ENCODE results near the gene TMC8.
"Not testable (repeated sequence)": the region's sequence is repeated elsewhere in the genome, so short reads cannot be mapped to it uniquely, and the experiment has no call there.

TMC8 gene

DNA sequence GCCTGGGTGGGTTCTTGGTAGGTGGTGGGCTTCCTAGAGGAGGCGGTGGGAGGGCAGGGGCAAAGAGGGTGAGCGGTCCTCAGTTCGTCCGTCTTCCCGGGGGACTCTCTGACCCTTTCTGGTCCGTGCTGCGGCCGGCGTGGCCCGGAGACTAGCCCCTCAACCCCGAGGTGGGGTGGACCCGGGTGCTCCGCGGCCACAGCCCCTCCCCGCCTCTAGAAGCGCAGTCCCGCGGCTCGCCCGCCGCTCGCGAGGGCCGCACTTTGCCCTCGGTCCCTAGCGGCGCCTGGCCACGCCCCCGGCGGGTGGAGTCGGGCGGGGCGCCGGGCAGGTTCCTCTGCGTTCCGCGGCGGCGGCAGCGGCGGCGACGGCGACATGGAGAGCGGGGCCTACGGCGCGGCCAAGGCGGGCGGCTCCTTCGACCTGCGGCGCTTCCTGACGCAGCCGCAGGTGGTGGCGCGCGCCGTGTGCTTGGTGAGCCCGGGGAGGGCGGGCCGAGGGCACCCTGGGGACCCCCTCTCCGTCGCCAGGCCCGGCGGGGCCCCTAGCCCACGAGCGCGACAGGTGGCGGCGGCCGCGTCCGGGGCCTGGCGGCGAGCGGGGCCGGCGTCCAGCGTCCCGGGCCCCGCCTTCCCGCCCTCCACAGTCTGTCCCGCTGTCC is 37.8 kb downstream of the TMC8 start, which contains the start of gene SYNGR2:
TSS of gene SYNGR2 (plus strand) at position 340 of the 661 bp plus-strand sequence. CDS start at position 376, 36 bp downstream.
- Histone ChIP-seq H3K9ac (ENCODE audit: low read depth, low read length) (peak within 1 kb of the TSS; percentile 70), H3K9me3 (ENCODE audit: insufficient read depth, low read length, severe bottlenecking) (no peaks in the 10 kb centered on the region), H3K36me3 (ENCODE audit: insufficient read depth, low read length) (peaks cover 26% of the 10 kb centered on the region), H3K27me3 (ENCODE audit: insufficient read depth, low read length, poor library complexity) (no peaks in the 10 kb centered on the region), H3K4me2 (ENCODE audit: insufficient read depth, low read length) (peak within 1 kb of the TSS; percentile 96), H2AFZ (ENCODE audit: low read depth, low read length) (peak within 1 kb of the TSS; percentile 63), H3K27ac (ENCODE audit: low read length) (peak within 1 kb of the TSS; percentile 65), H3K79me2 (ENCODE audit: insufficient read depth, low read length) (peaks cover 14% of the 10 kb centered on the region), H3K4me1 (ENCODE audit: insufficient read depth, low read length) (peaks cover 38% of the 10 kb centered on the region), H4K20me1 (ENCODE audit: insufficient read depth, low read length) (peaks cover 31% of the 10 kb centered on the region), H3K4me3 (ENCODE audit: low read depth in 1 of 2, low read length in 2 of 2) (peak within 1 kb of the TSS; percentile 66 to 70; a peak in 3 of 4 replicates)
- ATAC-seq (ENCODE audit: insufficient read depth, low read depth) (peak; percentile 85), DNase-seq (peak; percentile 86)
- TF ChIP-seq EZH2 (IDR thresholded peaks at IDR 0.05; ENCODE audit: borderline replicate concordance, low read depth, low read length, severe bottlenecking) = no peak
- TF ChIP-seq, protein P1, sequence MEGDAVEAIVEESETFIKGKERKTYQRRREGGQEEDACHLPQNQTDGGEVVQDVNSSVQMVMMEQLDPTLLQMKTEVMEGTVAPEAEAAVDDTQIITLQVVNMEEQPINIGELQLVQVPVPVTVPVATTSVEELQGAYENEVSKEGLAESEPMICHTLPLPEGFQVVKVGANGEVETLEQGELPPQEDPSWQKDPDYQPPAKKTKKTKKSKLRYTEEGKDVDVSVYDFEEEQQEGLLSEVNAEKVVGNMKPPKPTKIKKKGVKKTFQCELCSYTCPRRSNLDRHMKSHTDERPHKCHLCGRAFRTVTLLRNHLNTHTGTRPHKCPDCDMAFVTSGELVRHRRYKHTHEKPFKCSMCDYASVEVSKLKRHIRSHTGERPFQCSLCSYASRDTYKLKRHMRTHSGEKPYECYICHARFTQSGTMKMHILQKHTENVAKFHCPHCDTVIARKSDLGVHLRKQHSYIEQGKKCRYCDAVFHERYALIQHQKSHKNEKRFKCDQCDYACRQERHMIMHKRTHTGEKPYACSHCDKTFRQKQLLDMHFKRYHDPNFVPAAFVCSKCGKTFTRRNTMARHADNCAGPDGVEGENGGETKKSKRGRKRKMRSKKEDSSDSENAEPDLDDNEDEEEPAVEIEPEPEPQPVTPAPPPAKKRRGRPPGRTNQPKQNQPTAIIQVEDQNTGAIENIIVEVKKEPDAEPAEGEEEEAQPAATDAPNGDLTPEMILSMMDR (IDR thresholded peaks at IDR 0.05; ENCODE audit: borderline replicate concordance, extremely low read depth, low read length, poor library complexity, severe bottlenecking) = no peak

DNA sequence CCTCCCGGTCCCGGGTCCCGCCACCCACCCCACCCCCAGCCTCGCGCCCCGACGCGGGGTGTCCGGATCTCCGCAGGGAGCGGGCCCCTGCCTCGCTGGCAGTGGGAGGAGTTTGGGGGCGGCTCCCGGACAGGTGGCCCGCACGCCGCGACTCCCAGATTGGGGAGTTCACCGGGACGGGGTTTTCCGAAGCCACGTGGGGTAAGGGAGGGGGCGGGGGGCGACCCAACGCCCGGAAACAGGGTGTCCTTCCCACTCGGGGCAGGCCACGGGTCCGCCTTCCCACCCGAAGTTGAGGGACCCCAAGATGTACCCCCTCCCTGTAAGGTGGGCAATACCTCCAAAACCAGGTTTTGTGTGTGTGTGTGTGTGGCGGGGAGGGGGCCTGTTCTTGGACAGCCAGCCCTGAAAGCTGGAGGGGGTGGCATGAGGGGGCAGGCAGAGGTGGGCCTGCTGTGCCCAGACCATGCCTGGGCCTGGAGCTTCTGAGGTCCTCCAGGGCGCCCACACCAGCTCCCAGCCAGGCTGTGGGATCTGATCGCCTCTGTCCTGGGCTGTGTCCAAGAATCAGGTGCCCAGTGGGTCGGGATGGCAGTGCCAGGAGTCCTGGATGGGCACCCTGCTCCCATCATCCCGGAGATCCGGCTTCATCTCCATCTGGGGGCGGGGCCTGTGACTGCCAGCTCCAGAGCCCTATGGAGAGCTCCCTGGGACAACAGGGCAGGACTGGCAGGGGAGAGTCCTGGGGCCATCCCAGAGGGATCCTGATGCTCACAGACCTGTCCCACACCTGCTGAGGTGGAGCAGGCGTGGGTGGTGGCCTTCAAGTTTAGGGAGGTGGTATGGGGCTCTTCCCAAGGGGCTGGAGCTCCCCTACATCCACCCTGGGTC is 38.6 kb downstream of the TMC8 start:
- peak overlapping the region; percentile 63 for H2AFZ ChIP-seq (ENCODE audit: low read depth, low read length)
- peaks cover 14% of the 10 kb centered on the region for H3K79me2 ChIP-seq (ENCODE audit: insufficient read depth, low read length)
- no peak for TF ChIP-seq EZH2 (IDR thresholded peaks at IDR 0.05; ENCODE audit: borderline replicate concordance, low read depth, low read length, severe bottlenecking)
- TF ChIP-seq, protein P1 (IDR thresholded peaks at IDR 0.05; ENCODE audit: borderline replicate concordance, extremely low read depth, low read length, poor library complexity, severe bottlenecking) = no peak
- H3K9ac ChIP-seq (ENCODE audit: low read depth, low read length) = peak overlapping the region; percentile 70
- peaks cover 38% of the 10 kb centered on the region for H3K4me1 ChIP-seq (ENCODE audit: insufficient read depth, low read length)
- peak; percentile 26 for ATAC-seq (ENCODE audit: insufficient read depth, low read depth)
- no peaks in the 10 kb centered on the region for H3K9me3 ChIP-seq (ENCODE audit: insufficient read depth, low read length, severe bottlenecking)
- H3K4me3 ChIP-seq (ENCODE audit: low read depth in 1 of 2, low read length in 2 of 2) = peak overlapping the region; percentile 66 to 70; a peak in 3 of 4 replicates
- peak overlapping the region; percentile 96 for H3K4me2 ChIP-seq (ENCODE audit: insufficient read depth, low read length)
- H3K27me3 ChIP-seq (ENCODE audit: insufficient read depth, low read length, poor library complexity) = no peaks in the 10 kb centered on the region
- H3K27ac ChIP-seq (ENCODE audit: low read length) = peak overlapping the region; percentile 65
- H3K36me3 ChIP-seq (ENCODE audit: insufficient read depth, low read length) = peaks cover 33% of the 10 kb centered on the region
- DNase-seq = peak; percentile 29
- peaks cover 32% of the 10 kb centered on the region for H4K20me1 ChIP-seq (ENCODE audit: insufficient read depth, low read length)

DNA sequence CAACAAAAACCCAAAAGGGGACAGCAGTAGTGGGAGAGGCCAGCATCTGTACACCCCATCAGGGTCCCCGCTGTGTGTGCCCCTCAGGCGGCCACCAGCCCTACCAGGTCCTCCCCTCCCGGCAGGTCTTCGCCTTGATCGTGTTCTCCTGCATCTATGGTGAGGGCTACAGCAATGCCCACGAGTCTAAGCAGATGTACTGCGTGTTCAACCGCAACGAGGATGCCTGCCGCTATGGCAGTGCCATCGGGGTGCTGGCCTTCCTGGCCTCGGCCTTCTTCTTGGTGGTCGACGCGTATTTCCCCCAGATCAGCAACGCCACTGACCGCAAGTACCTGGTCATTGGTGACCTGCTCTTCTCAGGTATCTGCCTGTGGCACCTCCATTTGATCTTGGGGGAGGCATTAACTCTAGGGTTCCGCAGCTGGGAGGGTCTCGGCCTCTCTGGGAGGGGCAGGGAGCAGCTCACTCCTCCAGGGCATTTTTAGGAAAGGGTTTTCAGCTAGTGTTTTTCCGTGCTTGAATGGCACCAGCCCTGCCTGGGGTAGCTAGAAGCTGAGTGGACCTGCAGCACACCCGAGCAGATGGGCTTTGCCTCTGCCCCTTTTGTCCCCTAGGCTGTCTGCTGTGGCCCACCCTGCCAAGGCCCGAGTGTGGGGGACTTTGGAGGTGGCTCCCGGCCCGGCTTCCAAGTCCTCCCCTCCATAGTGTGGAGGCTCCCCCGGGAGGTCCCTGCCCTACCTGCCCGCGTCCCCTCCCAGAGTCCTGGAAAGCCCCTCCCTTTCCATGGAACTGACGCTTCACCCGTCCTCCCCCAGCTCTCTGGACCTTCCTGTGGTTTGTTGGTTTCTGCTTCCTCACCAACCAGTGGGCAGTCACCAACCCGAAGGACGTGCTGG is 40.4 kb downstream of the TMC8 start:
- Histone ChIP-seq H3K9ac (ENCODE audit: low read depth, low read length) (no peak overlapping the region), H3K4me3 (ENCODE audit: low read depth in 1 of 2, low read length in 2 of 2) (no peak overlapping the region)

DNA sequence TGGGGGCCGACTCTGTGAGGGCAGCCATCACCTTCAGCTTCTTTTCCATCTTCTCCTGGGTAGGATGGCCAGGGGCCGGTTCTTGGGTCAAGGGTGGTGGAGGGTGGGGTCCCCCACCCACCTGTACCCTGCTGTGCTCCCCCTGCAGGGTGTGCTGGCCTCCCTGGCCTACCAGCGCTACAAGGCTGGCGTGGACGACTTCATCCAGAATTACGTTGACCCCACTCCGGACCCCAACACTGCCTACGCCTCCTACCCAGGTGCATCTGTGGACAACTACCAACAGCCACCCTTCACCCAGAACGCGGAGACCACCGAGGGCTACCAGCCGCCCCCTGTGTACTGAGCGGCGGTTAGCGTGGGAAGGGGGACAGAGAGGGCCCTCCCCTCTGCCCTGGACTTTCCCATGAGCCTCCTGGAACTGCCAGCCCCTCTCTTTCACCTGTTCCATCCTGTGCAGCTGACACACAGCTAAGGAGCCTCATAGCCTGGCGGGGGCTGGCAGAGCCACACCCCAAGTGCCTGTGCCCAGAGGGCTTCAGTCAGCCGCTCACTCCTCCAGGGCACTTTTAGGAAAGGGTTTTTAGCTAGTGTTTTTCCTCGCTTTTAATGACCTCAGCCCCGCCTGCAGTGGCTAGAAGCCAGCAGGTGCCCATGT is 41.1 kb downstream of the TMC8 start:
- H2AFZ ChIP-seq (ENCODE audit: low read depth, low read length); H3K4me3 ChIP-seq (ENCODE audit: low read depth in 1 of 2, low read length in 2 of 2); H3K4me2 ChIP-seq (ENCODE audit: insufficient read depth, low read length); H3K9me3 ChIP-seq (ENCODE audit: insufficient read depth, low read length, severe bottlenecking); H3K9ac ChIP-seq (ENCODE audit: low read depth, low read length); H3K27me3 ChIP-seq (ENCODE audit: insufficient read depth, low read length, poor library complexity); DNase-seq; ATAC-seq (ENCODE audit: insufficient read depth, low read depth); H3K27ac ChIP-seq (ENCODE audit: low read length): not testable (repeated sequence)
- peaks cover 48% of the 10 kb centered on the region for H4K20me1 ChIP-seq (ENCODE audit: insufficient read depth, low read length)
- peaks cover 59% of the 10 kb centered on the region for H3K36me3 ChIP-seq (ENCODE audit: insufficient read depth, low read length)
- H3K79me2 ChIP-seq (ENCODE audit: insufficient read depth, low read length) = peaks cover 14% of the 10 kb centered on the region
- H3K4me1 ChIP-seq (ENCODE audit: insufficient read depth, low read length) = peaks cover 38% of the 10 kb centered on the region

More for the DNA sequence above, 40.4 kb downstream of the TMC8 start:
- H3K36me3 ChIP-seq (ENCODE audit: insufficient read depth, low read length) = peaks cover 51% of the 10 kb centered on the region
- H2AFZ ChIP-seq (ENCODE audit: low read depth, low read length) = no peak overlapping the region
- peak overlapping the region; percentile 17; the same call in 1 of the 2 replicates for H3K4me2 ChIP-seq (ENCODE audit: insufficient read depth, low read length)
- no peak overlapping the region for H3K27ac ChIP-seq (ENCODE audit: low read length)
- TF ChIP-seq EZH2 (IDR thresholded peaks at IDR 0.05; ENCODE audit: borderline replicate concordance, low read depth, low read length, severe bottlenecking) = no peak
- TF ChIP-seq, protein P1 (IDR thresholded peaks at IDR 0.05; ENCODE audit: borderline replicate concordance, extremely low read depth, low read length, poor library complexity, severe bottlenecking) = no peak
- H3K9me3 ChIP-seq (ENCODE audit: insufficient read depth, low read length, severe bottlenecking) = no peaks in the 10 kb centered on the region
- H3K27me3 ChIP-seq (ENCODE audit: insufficient read depth, low read length, poor library complexity) = no peaks in the 10 kb centered on the region
- H3K4me1 ChIP-seq (ENCODE audit: insufficient read depth, low read length) = peaks cover 38% of the 10 kb centered on the region
- H3K79me2 ChIP-seq (ENCODE audit: insufficient read depth, low read length) = peaks cover 14% of the 10 kb centered on the region
- peaks cover 45% of the 10 kb centered on the region for H4K20me1 ChIP-seq (ENCODE audit: insufficient read depth, low read length)
- no peak for DNase-seq
- ATAC-seq (ENCODE audit: insufficient read depth, low read depth) = no peak

All from DND-41 (cell line).